OCI-LY1 (cell line): ENCODE data around the gene CNRIP1.

Source experiments
- H2AFZ ChIP-seq: fragments of 200-600 bp; sonication (generic), shearing (Covaris generic); 2 replicates; pipeline ENCODE4 v1.6.0; 2014; ENCODE audit warnings: antibody characterized with exemption, mild to moderate bottlenecking, low read length
- H3F3A ChIP-seq: fragments of 200-600 bp; sonication (generic), shearing (Covaris generic); 2 replicates; pipeline ENCODE4 v1.6.0; 2014; ENCODE audit warnings: mild to moderate bottlenecking, antibody characterized with exemption, low read length, moderate library complexity; ENCODE audit not compliant: insufficient read depth
- H3K27ac ChIP-seq: fragments of 200-600 bp; sonication (generic); 2 replicates; pipeline ENCODE4 v1.5.1; 2014; ENCODE audit warnings: low read length, mixed run types, mild to moderate bottlenecking, low read depth; ENCODE audit not compliant: poor library complexity, severe bottlenecking
- H3K27me3 ChIP-seq: fragments of 200-600 bp; sonication (generic); 2 replicates; pipeline ENCODE4 v1.6.0; 2014; ENCODE audit warnings: antibody characterized with exemption, mild to moderate bottlenecking, low read length, moderate library complexity; ENCODE audit not compliant: insufficient read depth
- H3K36me3 ChIP-seq: fragments of 200-600 bp; sonication (generic); 2 replicates; pipeline ENCODE4 v1.6.1; 2014; ENCODE audit warnings: mild to moderate bottlenecking, antibody characterized with exemption, low read length, moderate library complexity, mixed read lengths; ENCODE audit not compliant: insufficient read depth
- H3K4me1 ChIP-seq: fragments of 200-600 bp; sonication (generic); 2 replicates; pipeline ENCODE4 v1.5.1; 2014; ENCODE audit warnings: mild to moderate bottlenecking, low read length, moderate library complexity; ENCODE audit not compliant: insufficient read depth, severe bottlenecking
- H3K4me2 ChIP-seq: fragments of 200-600 bp; sonication (generic), shearing (Covaris generic); 2 replicates; pipeline ENCODE4 v1.6.1; 2014; ENCODE audit warnings: low read length
- H3K4me3 ChIP-seq: fragments of 200-600 bp; sonication (generic); 2 replicates; pipeline ENCODE4 v1.5.1; 2014; ENCODE audit warnings: low read length, low read depth, mild to moderate bottlenecking, mixed read lengths; ENCODE audit not compliant: poor library complexity, severe bottlenecking
- H3K79me2 ChIP-seq: fragments of 200-600 bp; shearing (Covaris generic); 2 replicates; pipeline ENCODE4 v1.6.1; 2016; ENCODE audit warnings: mixed run types, low read length, mixed read lengths; ENCODE audit not compliant: insufficient read depth
- H3K9ac ChIP-seq: fragments of 200-600 bp; sonication (generic), shearing (Covaris generic); 2 replicates; pipeline ENCODE4 v1.6.1; 2014; ENCODE audit warnings: mild to moderate bottlenecking, low read length, mixed read lengths
- H3K9me2 ChIP-seq: fragments of 200-600 bp; sonication (generic), shearing (Covaris generic); 2 replicates; pipeline ENCODE4 v1.6.1; 2014; ENCODE audit warnings: low read depth, mild to moderate bottlenecking, low read length, mixed read lengths
- H3K9me3 ChIP-seq: fragments of 200-600 bp; shearing (Covaris generic); 2 replicates; pipeline ENCODE4 v1.6.1; 2014; ENCODE audit warnings: low read length, mixed read lengths
- H4K20me1 ChIP-seq: fragments of 200-600 bp; sonication (generic), shearing (Covaris generic); 2 replicates; pipeline ENCODE4 v1.6.0; 2016; ENCODE audit warnings: mild to moderate bottlenecking, low read length; ENCODE audit not compliant: insufficient read depth
- CTCF ChIP-seq: fragments of 200-600 bp; sonication (generic), shearing (Covaris generic); IDR thresholded peaks from 2 replicates; pipeline ENCODE4 v1.5.1; 2017; ENCODE audit warnings: mild to moderate bottlenecking, antibody characterized with exemption, low read length, moderate library complexity, mixed read lengths
- EZH2 ChIP-seq: fragments of 200-600 bp; sonication (generic), shearing (Covaris generic); IDR thresholded peaks from 2 replicates; pipeline ENCODE4 v1.8.0; 2017; ENCODE audit warnings: borderline replicate concordance, mixed run types, mild to moderate bottlenecking, antibody characterized with exemption, low read length, moderate library complexity, mixed read lengths

The CNRIP1 gene

GRCh38 chr2:68263632-68264031 is 56.1 kb downstream of the CNRIP1 start:
- Histone ChIP-seq H3K9me3 (no peaks in the 10 kb centered on the region), H3K79me2 (no peaks in the 10 kb centered on the region), H3K4me3 (no peak overlapping the region), H3K36me3 (no peaks in the 10 kb centered on the region), H2AFZ (no peak overlapping the region), H3K4me2 (no peak overlapping the region), H3K4me1 (no peaks in the 10 kb centered on the region), H3K9ac (no peak overlapping the region), H3K9me2 (no peaks in the 10 kb centered on the region), H3F3A (no peaks in the 10 kb centered on the region), H3K27me3 (no peaks in the 10 kb centered on the region), H4K20me1 (no peaks in the 10 kb centered on the region), H3K27ac (no peak overlapping the region)
- TF ChIP-seq CTCF (no peak), EZH2 (no peak)

GRCh38 chr2:68258851-68259250 is 60.9 kb downstream of the CNRIP1 start:
- no peaks in the 10 kb centered on the region for H3K27me3 ChIP-seq
- no peaks in the 10 kb centered on the region for H3K9me2 ChIP-seq
- no peak overlapping the region for H3K9ac ChIP-seq
- peaks cover 21% of the 10 kb centered on the region for H3K4me1 ChIP-seq
- TF ChIP-seq EZH2 (no peak), CTCF (no peak)
- H3F3A ChIP-seq: no peaks in the 10 kb centered on the region
- no peak overlapping the region for H2AFZ ChIP-seq
- H3K27ac ChIP-seq: no peak overlapping the region
- H3K4me2 ChIP-seq: no peak overlapping the region
- no peaks in the 10 kb centered on the region for H3K9me3 ChIP-seq
- H3K79me2 ChIP-seq: peaks cover 4% of the 10 kb centered on the region; the same call in 1 of the 2 replicates
- no peaks in the 10 kb centered on the region for H3K36me3 ChIP-seq
- no peak overlapping the region for H3K4me3 ChIP-seq
- H4K20me1 ChIP-seq: no peaks in the 10 kb centered on the region

DNA sequence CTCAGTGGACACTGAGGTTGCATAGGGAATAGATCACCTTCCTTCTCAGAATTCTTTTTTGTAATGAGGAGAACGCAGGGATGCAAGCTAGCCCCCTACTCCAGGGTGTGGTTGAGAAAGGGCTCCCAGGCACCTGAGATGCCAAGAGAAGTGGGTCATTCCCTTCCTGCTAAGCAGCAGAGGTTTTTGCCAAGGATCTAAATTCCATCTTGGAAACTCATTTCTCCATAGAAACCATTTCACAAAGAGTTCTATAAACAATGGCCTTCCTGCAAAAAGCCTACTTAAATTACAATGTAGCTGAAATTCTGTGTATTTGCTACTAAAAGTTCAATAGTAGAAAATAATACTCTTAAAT is 63.7 kb downstream of the CNRIP1 start:
- no peaks in the 10 kb centered on the region for H3K9me3 ChIP-seq
- no peak overlapping the region for H3K27ac ChIP-seq

More for the DNA sequence above, 63.7 kb downstream of the CNRIP1 start:
- peaks cover 28% of the 10 kb centered on the region for H3K4me1 ChIP-seq
- no peaks in the 10 kb centered on the region for H3K36me3 ChIP-seq
- H3F3A ChIP-seq: no peaks in the 10 kb centered on the region
- no peak overlapping the region for H3K9ac ChIP-seq
- no peaks in the 10 kb centered on the region for H4K20me1 ChIP-seq
- no peaks in the 10 kb centered on the region for H3K9me2 ChIP-seq
- no peak overlapping the region for H3K4me3 ChIP-seq
- peaks cover 9% of the 10 kb centered on the region; the same call in 1 of the 2 replicates for H3K79me2 ChIP-seq
- H2AFZ ChIP-seq: no peak overlapping the region
- H3K4me2 ChIP-seq: no peak overlapping the region
- TF ChIP-seq EZH2 (no peak), CTCF (no peak)
- no peaks in the 10 kb centered on the region for H3K27me3 ChIP-seq
